Measurements from ENCODE around the gene MEI4.

MEI4 gene

DNA sequence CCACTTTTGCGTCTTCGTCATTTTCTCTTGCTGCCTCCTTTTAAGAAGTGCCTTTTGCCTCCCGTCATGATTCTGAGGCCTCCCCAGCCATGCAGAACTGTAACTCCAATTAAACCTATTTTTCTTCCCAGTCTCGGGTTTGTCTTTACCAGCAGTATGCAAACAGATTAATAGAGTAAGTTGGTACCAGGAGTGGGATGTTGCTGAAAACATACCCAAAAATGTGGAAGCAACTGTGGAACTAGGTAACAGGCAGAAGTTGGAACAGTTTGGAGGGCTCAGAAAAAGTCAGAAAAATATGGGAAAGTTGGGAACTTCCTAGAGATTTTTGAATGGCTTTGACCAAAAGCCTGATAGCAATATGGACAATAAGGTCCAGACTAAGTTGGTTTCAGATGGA, 309.2 kb downstream of the MEI4 start:
- no peak for DNase-seq (ENCODE audit: low read depth, low spot score)

DNA sequence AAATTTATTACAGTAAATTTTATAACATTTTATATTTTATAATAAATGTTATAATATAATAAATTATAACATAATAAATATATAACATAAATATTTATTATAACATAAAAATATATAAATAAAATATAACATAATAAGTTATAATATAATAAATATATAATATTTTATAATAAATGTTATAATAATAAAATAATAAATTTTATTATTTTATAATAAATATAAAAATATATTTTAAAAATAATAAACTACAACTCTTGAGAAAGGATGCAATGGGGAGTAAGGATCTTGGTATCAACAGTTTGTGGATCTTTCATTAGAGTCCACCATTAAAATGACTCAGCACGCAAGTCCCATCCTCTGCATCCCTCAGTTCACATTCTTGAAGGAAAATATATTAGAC, 312.6 kb downstream of the MEI4 start:
- DNase-seq (ENCODE audit: low read depth, low spot score), result no peak

DNA sequence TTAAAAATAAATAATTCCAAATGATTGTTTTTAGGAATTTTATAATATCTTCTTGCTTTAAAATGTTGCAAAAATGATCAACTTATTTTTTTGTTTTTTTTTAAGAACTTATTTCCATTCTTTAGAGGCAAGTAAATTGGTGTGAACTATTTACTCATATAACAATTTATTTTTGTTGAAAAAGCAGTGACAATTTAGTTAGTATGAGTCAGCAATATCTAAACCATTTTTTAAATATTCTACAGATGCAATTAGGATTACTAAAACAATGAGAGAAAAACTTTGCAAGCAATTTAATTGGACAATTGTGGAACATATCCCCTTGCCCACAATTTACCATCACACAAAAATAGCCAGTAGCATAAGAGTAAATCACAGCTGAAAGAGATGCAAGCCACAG, 319.5 kb downstream of the MEI4 start:
- no peak for DNase-seq (ENCODE audit: low read depth, low spot score)
